ENCODE results near the gene VCPKMT.
"Not testable (repeated sequence)": the region's sequence is repeated elsewhere in the genome, so short reads cannot be mapped to it uniquely, and the experiment has no call there.

Gene VCPKMT

DNA sequence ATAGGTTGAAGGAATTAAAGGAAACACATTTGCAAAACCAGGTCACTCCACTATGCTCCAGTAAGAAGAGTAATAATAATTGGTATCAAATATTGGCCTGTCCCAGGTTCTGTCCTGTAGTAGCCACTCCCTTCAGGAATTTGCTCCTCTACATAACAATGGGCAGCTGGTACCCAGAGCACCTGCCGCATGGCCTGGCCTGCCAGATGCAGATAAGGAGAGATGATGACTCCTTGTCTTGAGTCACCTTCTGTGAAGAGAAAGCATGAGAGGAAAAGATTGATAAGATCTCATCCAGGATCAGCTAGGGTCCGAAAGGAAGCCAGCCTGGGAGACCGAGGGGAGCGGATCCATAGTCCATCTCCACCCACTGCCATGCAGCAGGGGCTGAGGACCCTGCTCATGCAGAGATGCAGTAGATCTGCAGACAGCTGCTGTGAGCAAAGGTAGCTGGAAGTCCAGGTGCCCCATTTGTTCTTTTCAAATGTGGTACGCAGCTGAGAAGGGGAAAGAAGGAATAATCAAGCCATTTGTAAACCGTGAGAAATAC lies 24.3 kb downstream of the VCPKMT start:
- DNase-seq (ENCODE audit: low spot score), result no peak

DNA sequence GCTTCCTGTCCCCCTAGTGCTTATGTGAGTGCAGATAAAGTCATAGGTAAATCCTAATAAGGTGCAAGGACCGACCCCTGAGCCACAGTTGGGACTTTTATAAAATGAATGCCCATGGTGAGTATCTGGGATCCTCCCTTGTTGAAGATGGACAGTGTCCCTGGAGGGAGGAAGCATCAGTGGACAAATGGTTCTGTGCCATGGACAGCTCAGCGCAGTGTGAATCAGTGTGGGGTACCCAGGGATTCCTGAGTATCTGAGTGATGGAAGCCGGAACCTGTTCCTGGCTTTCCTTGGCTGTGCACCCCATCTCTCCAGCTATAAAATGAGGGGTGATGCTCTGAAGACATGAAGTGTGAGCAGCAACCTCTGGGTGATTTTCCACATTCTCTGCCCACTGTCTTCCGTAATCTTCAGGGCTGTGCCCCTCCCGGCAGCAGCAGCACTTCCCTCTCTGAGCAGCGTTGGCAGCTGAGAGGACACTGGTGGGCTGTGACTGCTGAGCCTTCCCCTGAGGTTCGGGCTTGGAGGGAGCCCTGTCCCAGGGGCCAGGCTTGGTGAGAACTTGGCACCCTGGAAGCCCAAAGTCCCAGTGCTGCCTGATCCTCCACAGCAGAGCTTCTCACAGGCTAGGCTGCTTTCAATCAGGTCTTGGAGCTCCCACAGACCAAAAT lies 25.0 kb downstream of the VCPKMT start:
- no peak for DNase-seq (ENCODE audit: low spot score)

DNA sequence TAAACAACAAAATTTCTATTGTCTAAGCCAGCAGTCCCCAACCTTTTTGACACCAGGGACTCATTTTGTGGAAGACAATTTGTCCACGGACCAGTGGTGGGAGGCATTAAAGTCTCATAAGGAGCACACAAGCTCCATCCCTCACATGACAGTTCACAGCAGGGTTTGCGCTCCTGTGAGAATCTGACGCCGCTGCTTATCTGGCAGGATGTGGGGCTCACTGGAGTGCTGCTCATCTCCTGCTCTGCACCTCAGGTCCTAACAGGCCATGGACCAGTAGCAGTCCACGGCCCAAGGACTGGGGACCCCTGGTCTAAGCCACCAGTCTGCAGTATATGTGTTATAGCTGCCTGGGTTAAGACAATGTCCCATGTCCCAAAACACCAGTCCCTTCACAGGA lies 27.2 kb downstream of the VCPKMT start:
- no peak for DNase-seq (ENCODE audit: low spot score)

- no peak for DNase-seq (ENCODE audit: low spot score)
Observed at GRCh38 chr14:50088731-50089130, 27.6 kb downstream of the VCPKMT start.

GRCh38 chr14:50088117-50088515 lies 28.3 kb downstream of the VCPKMT start:
- no peak for DNase-seq (ENCODE audit: low spot score)

- no peak for DNase-seq (ENCODE audit: low spot score)
Observed at GRCh38 chr14:50087341-50088116, 28.8 kb downstream of the VCPKMT start.

GRCh38 chr14:50086321-50086711 lies 30.1 kb downstream of the VCPKMT start:
- DNase-seq (ENCODE audit: low spot score), result no peak

DNA sequence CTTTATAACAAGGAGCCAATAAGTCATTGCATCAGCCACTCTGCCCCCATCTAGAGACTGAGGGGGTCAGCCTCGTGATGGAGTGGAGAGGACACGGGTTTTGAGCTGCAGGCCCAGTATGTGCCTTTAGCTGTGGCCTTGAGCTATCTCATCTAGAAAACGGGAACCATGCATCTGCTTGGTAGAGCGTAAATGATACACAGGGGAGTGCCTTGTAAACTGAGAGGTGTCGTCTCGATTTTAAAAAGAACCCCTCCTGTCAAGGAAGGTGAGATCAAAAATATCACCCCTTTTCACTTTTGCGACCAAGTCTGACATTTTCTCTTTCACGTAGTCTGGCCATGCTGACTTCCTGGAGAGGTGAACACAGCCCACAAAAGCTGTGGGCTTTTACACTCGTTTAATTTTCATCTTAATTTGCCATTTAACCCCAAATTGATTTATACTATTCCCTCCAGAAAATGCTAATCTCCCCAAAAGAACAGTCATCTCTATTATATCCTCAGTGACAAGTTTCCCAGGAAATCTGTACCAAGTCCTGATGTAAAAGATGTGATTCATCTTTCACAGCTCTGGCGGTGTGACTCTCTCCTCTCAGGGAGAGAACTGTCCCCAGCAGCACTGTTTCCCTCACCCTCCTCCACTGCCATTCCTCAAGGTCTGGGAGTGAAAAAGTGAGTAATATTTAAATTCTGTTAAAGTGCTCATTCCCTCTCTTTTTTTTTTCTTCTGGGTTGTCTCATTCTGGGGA lies 30.6 kb downstream of the VCPKMT start:
- peak; percentile 24 for DNase-seq (ENCODE audit: low spot score)

DNA sequence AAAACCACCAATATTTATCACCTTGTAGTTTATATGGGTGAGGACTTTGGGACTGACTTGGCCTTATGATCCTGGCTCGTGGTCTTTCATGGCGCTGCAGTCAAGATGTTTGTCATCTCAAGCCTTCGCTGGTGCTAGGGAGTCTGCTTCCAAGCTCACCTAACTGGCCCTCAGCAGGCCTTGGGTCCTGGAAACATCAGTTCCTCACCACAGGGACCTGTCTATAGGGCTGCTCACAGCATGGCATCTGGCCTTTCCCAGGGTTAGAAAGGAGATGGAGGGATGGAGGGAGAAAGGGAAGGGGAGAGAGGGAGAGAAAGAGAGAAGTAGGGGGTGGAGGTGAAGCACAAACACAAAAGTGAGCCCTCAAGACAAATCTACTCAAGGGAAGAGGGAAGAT lies 31.7 kb downstream of the VCPKMT start:
- DNase-seq (ENCODE audit: low spot score), result no peak

DNA sequence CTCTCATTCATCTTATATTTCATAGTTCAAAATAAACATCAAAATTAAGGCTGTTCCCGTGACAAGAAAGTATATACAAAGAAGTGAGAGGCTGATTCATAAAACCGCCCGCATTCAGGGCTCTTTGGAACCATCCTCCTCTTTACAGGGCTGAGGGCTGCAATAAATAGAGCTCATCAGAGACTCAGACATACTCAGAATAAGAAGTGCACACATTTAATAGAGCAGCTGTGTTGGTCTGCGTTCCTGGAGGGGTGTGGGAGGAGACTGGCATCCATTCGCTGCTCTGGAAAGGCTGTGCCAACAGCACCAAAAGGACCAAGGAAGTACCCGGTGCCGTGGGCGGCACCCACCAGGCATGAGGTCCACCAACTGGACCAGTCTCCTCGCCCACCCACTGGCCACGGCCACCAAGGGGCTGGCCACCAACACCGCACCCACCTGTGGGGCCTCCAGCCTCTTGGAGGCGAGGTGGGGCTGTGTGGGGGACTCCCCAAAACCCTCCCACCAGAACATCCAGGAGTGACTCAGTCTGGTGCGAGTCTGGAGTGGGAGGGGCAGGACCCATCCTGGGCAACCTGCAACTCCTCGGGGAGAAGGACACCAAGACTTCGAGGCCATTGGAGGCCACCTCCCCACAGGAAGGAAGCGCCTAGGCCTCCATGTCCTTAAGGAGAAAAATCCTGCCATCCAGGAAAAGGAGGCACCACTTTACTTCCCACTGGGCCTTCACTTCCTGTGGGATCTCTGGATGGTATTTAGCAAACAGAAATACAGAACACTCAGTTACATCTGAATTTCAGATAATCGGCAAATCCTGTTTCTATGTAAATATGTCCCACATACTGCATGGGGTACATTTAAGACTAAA lies 32.7 kb downstream of the VCPKMT start:
- no peak for DNase-seq (ENCODE audit: low spot score)

DNA sequence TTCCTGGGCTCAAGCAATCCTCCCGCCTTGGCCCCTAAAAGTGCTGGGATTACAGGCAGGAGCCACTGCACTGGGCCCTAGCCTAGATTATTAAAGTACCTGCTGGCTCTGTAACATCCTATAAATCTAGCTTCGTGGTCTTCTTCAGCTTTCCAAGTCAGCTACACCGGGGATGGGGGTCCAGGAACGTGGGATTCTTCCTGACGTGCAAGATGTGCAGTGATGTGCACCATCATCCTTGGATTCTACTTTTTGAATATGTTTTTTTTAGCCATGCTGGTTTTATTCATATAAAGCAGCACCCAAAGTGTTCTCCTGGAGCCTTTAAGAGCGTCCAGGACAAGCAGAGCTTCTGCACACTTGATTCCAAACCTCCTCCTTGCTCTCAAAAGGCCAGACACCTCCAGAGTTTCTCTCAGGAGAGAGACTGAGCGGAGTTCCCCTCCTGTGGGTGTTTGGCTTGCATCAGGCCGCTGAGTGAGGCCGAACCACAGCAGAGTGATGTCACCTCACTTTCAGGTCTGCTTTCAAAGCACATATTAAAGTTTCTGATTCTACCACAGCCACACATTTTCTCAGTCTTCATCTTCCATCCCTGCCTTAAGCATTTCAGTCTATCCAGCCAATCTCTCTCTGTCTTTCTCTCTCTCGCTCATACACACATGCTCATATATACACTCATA lies 33.4 kb downstream of the VCPKMT start:
- DNase-seq (ENCODE audit: low spot score), result no peak

GRCh38 chr14:50082308-50082742 lies 34.0 kb downstream of the VCPKMT start:
- DNase-seq (ENCODE audit: low spot score), result no peak

DNA sequence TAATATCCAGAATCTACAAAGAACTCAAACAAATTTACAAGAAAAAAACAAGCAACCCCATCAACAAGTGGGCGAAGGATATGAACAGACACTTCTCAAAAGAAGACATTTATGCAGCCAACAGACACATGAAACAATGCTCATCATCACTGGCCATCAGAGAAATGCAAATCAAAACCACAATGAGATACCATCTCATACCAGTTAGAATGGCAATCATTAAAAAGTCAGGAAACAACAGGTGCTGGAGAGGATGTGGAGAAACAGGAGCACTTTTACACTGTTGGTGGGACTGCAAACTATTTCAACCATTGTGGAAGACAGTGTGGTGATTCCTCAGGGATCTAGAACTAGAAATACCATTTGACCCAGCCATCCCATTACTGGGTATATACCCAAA lies 37.3 kb downstream of the VCPKMT start:
- not testable (repeated sequence) for DNase-seq (ENCODE audit: low spot score)

- DNase-seq (ENCODE audit: low spot score), result not testable (repeated sequence)
Observed at GRCh38 chr14:50073663-50074062, 42.7 kb downstream of the VCPKMT start.

DNA sequence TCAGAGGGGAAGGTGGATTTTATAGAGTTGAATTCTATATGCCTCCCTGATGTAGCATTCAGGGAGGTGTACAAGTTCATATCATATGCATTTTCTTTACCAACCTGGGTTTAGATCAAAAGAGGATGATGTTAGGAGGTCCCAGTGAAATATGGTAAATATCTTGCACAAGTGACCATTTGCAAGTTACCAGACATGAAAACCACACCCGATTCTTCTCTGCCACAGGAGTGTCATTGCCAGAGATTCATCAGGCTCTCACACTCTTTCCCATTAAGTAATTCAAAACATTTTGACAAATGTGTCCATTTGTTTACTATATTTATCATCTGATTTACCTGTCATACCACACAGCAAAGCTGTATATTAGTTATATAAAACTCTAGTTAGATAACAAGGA lies 44.0 kb downstream of the VCPKMT start:
- no peak for DNase-seq (ENCODE audit: low spot score)

- no peak for DNase-seq (ENCODE audit: low spot score)
Observed at GRCh38 chr14:50070840-50071548, 45.4 kb downstream of the VCPKMT start.

GRCh38 chr14:50070230-50070629 lies 46.1 kb downstream of the VCPKMT start:
- DNase-seq (ENCODE audit: low spot score), result no peak

DNA sequence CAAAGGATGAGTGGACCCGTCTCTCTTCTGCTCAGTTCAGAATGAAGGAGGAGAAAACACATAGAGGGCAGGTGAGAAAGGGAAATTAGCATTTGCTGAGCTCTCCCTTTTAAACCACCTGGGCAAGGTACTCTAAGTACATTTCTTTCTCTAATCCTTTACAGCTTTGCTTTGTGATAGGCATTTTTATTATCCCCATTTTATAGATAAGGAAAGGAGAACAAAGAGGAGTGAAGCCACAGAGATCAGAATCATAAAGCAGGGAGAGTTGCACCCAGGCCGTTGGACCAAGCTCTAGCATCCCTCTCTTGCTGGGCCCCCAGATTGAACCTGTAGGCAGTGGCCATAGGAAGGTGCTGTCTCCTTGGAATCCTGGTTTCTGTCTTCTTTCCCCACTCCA lies 47.0 kb downstream of the VCPKMT start:
- no peak for DNase-seq (ENCODE audit: low spot score)

- DNase-seq (ENCODE audit: low spot score), result no peak
Observed at GRCh38 chr14:50068496-50068895, 47.9 kb downstream of the VCPKMT start.

DNA sequence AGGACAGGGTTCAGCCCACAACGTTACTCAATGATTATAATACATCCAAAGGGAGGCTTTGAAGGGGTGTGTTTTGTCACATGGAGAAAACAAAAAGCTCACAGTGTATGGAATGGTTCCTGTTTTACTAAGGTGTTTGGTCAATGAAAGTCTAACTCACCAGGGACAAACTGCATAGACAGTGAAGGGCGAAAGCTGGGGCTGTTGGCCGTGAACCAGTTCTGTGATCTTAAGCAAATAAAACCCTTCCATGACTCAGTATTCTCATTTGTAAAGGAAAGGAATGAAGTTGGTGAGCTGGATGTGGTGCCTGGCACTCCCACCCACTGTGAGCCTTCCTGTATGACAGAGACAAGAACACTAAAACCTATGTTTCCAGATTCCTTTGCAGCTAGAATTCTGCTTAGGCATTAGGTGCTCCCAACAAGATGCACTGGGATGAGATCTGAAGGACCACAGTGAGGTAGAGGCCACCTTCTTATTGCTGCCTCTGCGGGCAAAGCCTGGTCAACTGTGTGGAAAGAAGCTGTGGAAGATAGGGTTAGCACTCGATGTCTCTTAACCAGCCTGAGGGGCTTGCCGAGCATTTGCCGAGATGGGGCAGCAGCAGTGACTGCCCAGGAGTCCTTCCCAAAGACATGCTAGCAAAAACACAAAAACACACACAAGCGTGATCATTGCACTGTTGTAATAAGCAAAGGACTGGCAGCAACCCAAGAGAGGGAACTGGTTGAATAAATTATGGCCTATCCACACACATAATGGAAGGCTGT lies 48.5 kb downstream of the VCPKMT start:
- DNase-seq (ENCODE audit: low spot score), result no peak
